ENCODE results near the gene TLR5.

The TLR5 gene

GRCh38 chr1:223116950-223117349, 26.1 kb downstream of the TLR5 start:
- H3K9me3 Mint-ChIP-seq, result peaks cover 3% of the 10 kb centered on the region
- no peak for DNase-seq
- no peaks in the 10 kb centered on the region for H3K4me1 Mint-ChIP-seq
- H3K27me3 Mint-ChIP-seq, result no peaks in the 10 kb centered on the region
- no peak overlapping the region for H3K4me3 Mint-ChIP-seq
- H3K27ac Mint-ChIP-seq, result no peak overlapping the region
- no peaks in the 10 kb centered on the region for H3K36me3 Mint-ChIP-seq
- CTCF ChIA-PET, result no interaction called here

- CTCF ChIA-PET, result interaction anchor here (0.6 to 1.8 kb wide), 4 partner anchors 9 to 25 kb away, joined by 3 to 12 read pairs (median 6); no protein-coding TSS in a partner anchor
- DNase-seq, result no peak
- peaks cover 3% of the 10 kb centered on the region for H3K9me3 Mint-ChIP-seq
- no peaks in the 10 kb centered on the region for H3K36me3 Mint-ChIP-seq
- no peaks in the 10 kb centered on the region for H3K4me1 Mint-ChIP-seq
- no peak overlapping the region for H3K4me3 Mint-ChIP-seq
- no peak overlapping the region for H3K27ac Mint-ChIP-seq
- H3K27me3 Mint-ChIP-seq, result no peaks in the 10 kb centered on the region
These were observed 28.2 kb downstream of the TLR5 start for GRCh38 chr1:223114871-223115270.

GRCh38 chr1:223110952-223111351, 32.1 kb downstream of the TLR5 start:
- H3K27ac Mint-ChIP-seq, result no peak overlapping the region
- no peak overlapping the region for H3K4me3 Mint-ChIP-seq
- peaks cover 3% of the 10 kb centered on the region for H3K9me3 Mint-ChIP-seq
- no peaks in the 10 kb centered on the region for H3K4me1 Mint-ChIP-seq
- DNase-seq, result no peak
- CTCF ChIA-PET, result no interaction called here
- H3K27me3 Mint-ChIP-seq, result no peaks in the 10 kb centered on the region
- H3K36me3 Mint-ChIP-seq, result no peaks in the 10 kb centered on the region

- Mint-ChIP-seq H3K9me3 (no peaks in the 10 kb centered on the region), H3K4me1 (no peaks in the 10 kb centered on the region), H3K27me3 (no peaks in the 10 kb centered on the region), H3K4me3 (no peak overlapping the region), H3K27ac (no peak overlapping the region), H3K36me3 (no peaks in the 10 kb centered on the region)
- DNase-seq, result no peak
- CTCF ChIA-PET, result interaction anchor here (1.3 to 1.8 kb wide), 2 partner anchors 14 to 24 kb away, joined by 7 read pairs; no protein-coding TSS in a partner anchor
These were observed 33.4 kb downstream of the TLR5 start for GRCh38 chr1:223109581-223110026.

DNA sequence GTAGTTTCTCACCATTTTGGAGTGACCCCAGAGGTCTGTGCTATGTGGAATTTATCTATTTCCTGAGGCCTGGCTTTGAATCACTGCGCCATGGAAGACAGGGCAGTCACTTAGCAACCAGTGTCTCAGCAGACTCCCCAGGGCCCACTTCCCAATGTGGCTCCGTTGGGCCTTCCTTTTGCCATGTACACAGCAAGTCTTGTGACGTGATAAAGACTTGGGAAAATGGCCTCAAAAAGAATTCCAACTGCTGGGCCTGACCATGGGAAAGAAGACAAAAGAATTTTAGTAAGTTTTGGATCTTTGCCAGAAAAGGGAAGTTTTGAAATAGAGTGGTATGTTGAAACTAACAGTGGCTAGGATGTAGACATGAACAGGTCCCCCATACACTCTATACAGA, 36.2 kb downstream of the TLR5 start:
- Mint-ChIP-seq H3K4me3 (no peak overlapping the region), H3K27ac (no peak overlapping the region), H3K4me1 (no peaks in the 10 kb centered on the region), H3K27me3 (peaks cover 6% of the 10 kb centered on the region), H3K9me3 (no peaks in the 10 kb centered on the region), H3K36me3 (no peaks in the 10 kb centered on the region)
- CTCF ChIA-PET, result no interaction called here
- no peak for DNase-seq

GRCh38 chr1:223105568-223105967, 37.5 kb downstream of the TLR5 start:
- Mint-ChIP-seq H3K27ac (no peak overlapping the region), H3K36me3 (no peaks in the 10 kb centered on the region), H3K9me3 (peaks cover 4% of the 10 kb centered on the region), H3K4me1 (no peaks in the 10 kb centered on the region), H3K4me3 (no peak overlapping the region), H3K27me3 (peaks cover 13% of the 10 kb centered on the region)
- CTCF ChIA-PET, result no interaction called here
- DNase-seq, result no peak

DNA sequence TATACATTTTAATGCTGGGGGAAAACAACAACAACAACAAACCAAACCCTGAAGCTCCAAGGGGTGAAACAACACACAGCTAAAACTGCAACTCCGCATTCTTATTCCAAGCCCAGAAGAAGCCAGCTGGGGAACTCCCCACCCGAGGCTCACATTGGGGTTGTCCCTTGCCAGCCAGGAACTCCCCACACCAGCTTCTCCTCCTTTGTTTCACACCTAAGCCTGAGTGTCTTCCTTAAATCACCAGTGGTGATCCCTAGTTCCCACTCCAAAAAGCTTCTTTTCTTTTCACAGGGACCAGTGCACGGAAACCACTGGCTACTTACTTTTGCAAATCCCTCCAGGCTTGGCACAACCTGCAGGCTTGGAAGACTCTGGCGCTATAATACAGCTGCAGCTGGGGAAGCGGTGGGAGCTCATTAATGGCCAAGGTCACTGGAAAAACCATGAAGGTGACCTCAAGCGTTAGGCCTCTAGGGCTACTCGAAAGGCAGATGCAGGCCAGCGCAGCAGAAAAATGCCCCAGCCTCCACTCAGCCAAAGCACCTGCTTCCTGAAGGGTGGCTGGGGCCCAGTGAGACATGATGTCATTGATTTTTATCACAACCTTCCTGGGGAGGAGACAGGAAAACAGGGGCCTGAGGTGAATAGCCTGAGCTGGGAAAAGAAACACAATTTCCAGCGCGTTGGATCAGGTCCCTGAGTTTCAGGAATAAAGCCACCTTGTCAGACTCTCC, 40.1 kb downstream of the TLR5 start:
- peaks cover 22% of the 10 kb centered on the region for H3K27me3 Mint-ChIP-seq
- no peak overlapping the region for H3K4me3 Mint-ChIP-seq
- CTCF ChIA-PET, result no interaction called here
- H3K27ac Mint-ChIP-seq, result no peak overlapping the region
- DNase-seq, result no peak
- H3K36me3 Mint-ChIP-seq, result no peaks in the 10 kb centered on the region
- H3K9me3 Mint-ChIP-seq, result peaks cover 4% of the 10 kb centered on the region
- no peaks in the 10 kb centered on the region for H3K4me1 Mint-ChIP-seq

- H3K9me3 Mint-ChIP-seq, result peaks cover 4% of the 10 kb centered on the region
These were observed 45.3 kb downstream of the TLR5 start for GRCh38 chr1:223097713-223098112.

DNA sequence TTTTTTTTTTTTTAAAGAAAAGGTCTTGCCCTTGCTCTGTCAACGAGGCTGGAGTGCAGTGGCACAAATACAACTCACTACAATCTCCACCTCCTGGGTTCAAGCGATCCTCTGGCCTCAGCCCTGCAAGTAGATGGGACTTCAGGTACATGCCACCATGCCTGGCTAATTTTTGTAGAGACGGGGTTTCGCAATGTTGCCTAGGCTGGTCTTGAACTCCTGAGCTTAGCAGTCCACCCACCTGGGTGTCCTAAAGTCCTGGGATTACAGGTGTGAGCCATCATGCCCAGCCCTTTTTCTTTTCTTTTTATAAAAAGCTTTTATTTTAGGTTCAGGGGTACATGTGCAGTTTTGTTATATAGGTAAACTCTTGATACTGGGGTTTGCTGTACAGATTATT, 47.2 kb downstream of the TLR5 start:
- H3K27ac Mint-ChIP-seq, result no peak overlapping the region
- H3K4me3 Mint-ChIP-seq, result no peak overlapping the region

More at GRCh38 chr1:223097713-223098112, 45.3 kb downstream of the TLR5 start:
- CTCF ChIA-PET, result interaction anchor here (0.9 kb wide), 1 partner anchor 17 kb away, joined by 3 read pairs; no protein-coding TSS in a partner anchor
- DNase-seq, result no peak
- H3K27me3 Mint-ChIP-seq, result peaks cover 17% of the 10 kb centered on the region
- no peaks in the 10 kb centered on the region for H3K4me1 Mint-ChIP-seq
- H3K4me3 Mint-ChIP-seq, result no peak overlapping the region
- no peaks in the 10 kb centered on the region for H3K36me3 Mint-ChIP-seq
- no peak overlapping the region for H3K27ac Mint-ChIP-seq

GRCh38 chr1:223091896-223092295, 51.2 kb downstream of the TLR5 start:
- DNase-seq, result no peak
- CTCF ChIA-PET, result no interaction called here
- Mint-ChIP-seq H3K27me3 (peaks cover 6% of the 10 kb centered on the region), H3K27ac (no peak overlapping the region), H3K4me3 (no peak overlapping the region), H3K36me3 (no peaks in the 10 kb centered on the region), H3K9me3 (no peaks in the 10 kb centered on the region), H3K4me1 (peaks cover 5% of the 10 kb centered on the region)

More for the DNA sequence above, 47.2 kb downstream of the TLR5 start:
- Mint-ChIP-seq H3K36me3 (no peaks in the 10 kb centered on the region), H3K9me3 (no peaks in the 10 kb centered on the region), H3K27me3 (peaks cover 10% of the 10 kb centered on the region), H3K4me1 (no peaks in the 10 kb centered on the region)
- CTCF ChIA-PET, result no interaction called here
- no peak for DNase-seq

GRCh38 chr1:223089250-223089649, 53.8 kb downstream of the TLR5 start:
- no peak overlapping the region for H3K27ac Mint-ChIP-seq
- no peak overlapping the region for H3K4me3 Mint-ChIP-seq
- CTCF ChIA-PET, result interaction anchor here (0.8 to 3.7 kb wide), 13 partner anchors 12 to 634 kb away, joined by 3 to 30 read pairs (median 6); no protein-coding TSS in a partner anchor
- H3K4me1 Mint-ChIP-seq, result peaks cover 6% of the 10 kb centered on the region
- DNase-seq, result no peak
- peaks cover 6% of the 10 kb centered on the region for H3K27me3 Mint-ChIP-seq
- H3K36me3 Mint-ChIP-seq, result no peaks in the 10 kb centered on the region
- H3K9me3 Mint-ChIP-seq, result no peaks in the 10 kb centered on the region

- Mint-ChIP-seq H3K4me3 (no peak overlapping the region), H3K27me3 (peaks cover 6% of the 10 kb centered on the region), H3K36me3 (no peaks in the 10 kb centered on the region), H3K4me1 (peaks cover 6% of the 10 kb centered on the region), H3K27ac (no peak overlapping the region), H3K9me3 (no peaks in the 10 kb centered on the region)
- DNase-seq, result no peak
- CTCF ChIA-PET, result interaction anchor here (0.6 to 3.7 kb wide), 8 partner anchors 18 to 729 kb away, joined by 3 to 30 read pairs (median 8); no protein-coding TSS in a partner anchor
These were observed 54.3 kb downstream of the TLR5 start for GRCh38 chr1:223088713-223089240.

GRCh38 chr1:223087291-223088255, 55.5 kb downstream of the TLR5 start:
- no peak for DNase-seq
- Mint-ChIP-seq H3K4me1 (peaks cover 6% of the 10 kb centered on the region), H3K27ac (no peak overlapping the region), H3K4me3 (no peak overlapping the region), H3K27me3 (peaks cover 6% of the 10 kb centered on the region), H3K9me3 (no peaks in the 10 kb centered on the region), H3K36me3 (no peaks in the 10 kb centered on the region)
- CTCF ChIA-PET, result interaction anchor here (0.6 to 3.7 kb wide), 5 partner anchors 35 to 812 kb away, joined by 3 to 30 read pairs (median 5); no protein-coding TSS in a partner anchor

GRCh38 chr1:223084464-223084866, 58.6 kb downstream of the TLR5 start:
- H3K4me1 Mint-ChIP-seq, result peaks cover 6% of the 10 kb centered on the region
- CTCF ChIA-PET, result interaction anchor here (2.0 kb wide), 1 partner anchor 39 kb away, joined by 11 read pairs; no protein-coding TSS in a partner anchor
- H3K36me3 Mint-ChIP-seq, result no peaks in the 10 kb centered on the region
- no peak overlapping the region for H3K27ac Mint-ChIP-seq
- peaks cover 6% of the 10 kb centered on the region for H3K27me3 Mint-ChIP-seq
- DNase-seq, result no peak
- H3K9me3 Mint-ChIP-seq, result no peaks in the 10 kb centered on the region
- no peak overlapping the region for H3K4me3 Mint-ChIP-seq

Measured in activated naive CD4-positive, alpha-beta T cell treated with anti-CD3 and anti-CD28 coated beads, Interleukin-2, amount 10 ng/mL, durations not matched to agents 7 days and 5 days (primary cell).